ENCODE measurements around the gene NOD2. TPM values are rescaled to one million over a fixed set of nuclear protein-coding genes. Genes with fewer than 3 reads are reported as not detected.

Gene NOD2
- total RNA-seq, 3 donors from 2014 or later (not counting 1 experiment from before 2014, with no cell fraction given) = 2.8 to 8.6 (median 2.9) TPM

GRCh38 chr16:50722405-50722737 is 29.0 kb downstream of the NOD2 start:
- H3K27me3 ChIP-seq (ENCODE audit: control insufficient read depth, insufficient read depth, low read length) = no peaks in the 10 kb centered on the region
- TF ChIP-seq CTCF (IDR thresholded peaks at IDR 0.05) = no peak
- intact Hi-C loops (cut with micrococcal nuclease) = loop anchor here (1.0 kb wide), 1 partner anchor 19 kb away; no protein-coding TSS in a partner anchor
- Mint-ChIP-seq H3K27ac (peak overlapping the region; percentile 82 to 97), H3K27me3 (ENCODE audit: low read depth in 2 of 2) (no peaks in the 10 kb centered on the region), H3K36me3 (peaks cover 14% of the 10 kb centered on the region), H3K4me3 (peak overlapping the region; percentile 83), H3K4me1 (peaks cover 46 to 48% of the 10 kb centered on the region in 2 donors), H3K9me3 (peaks cover 2 to 4% of the 10 kb centered on the region in 2 donors)
- 41% methylated on average over 1 of the region's 1 CpG for WGBS (ENCODE audit: insufficient coverage)
- no peak overlapping the region for H3K4me3 ChIP-seq (ENCODE audit: low read length)
- peaks cover 36% of the 10 kb centered on the region for H3K4me1 ChIP-seq (ENCODE audit: control insufficient read depth, insufficient read depth, low read length)
- DNase-seq (no peak), ATAC-seq (peak; percentile 24 to 53 (median 31))
- peaks cover 5% of the 10 kb centered on the region for H3K36me3 ChIP-seq (ENCODE audit: control insufficient read depth, insufficient read depth, low read length)
- peak overlapping the region; percentile 88 for H3K27ac ChIP-seq (ENCODE audit: low read length)
- H3K9me3 ChIP-seq (ENCODE audit: control insufficient read depth, insufficient read depth, low read length) = peaks cover 7% of the 10 kb centered on the region

- peaks cover 42 to 45% of the 10 kb centered on the region in 2 donors for H3K4me1 Mint-ChIP-seq
- DNase-seq (no peak), ATAC-seq (no peak)
- no peaks in the 10 kb centered on the region for H3K27me3 Mint-ChIP-seq (ENCODE audit: low read depth in 2 of 2)
- intact Hi-C loops (cut with micrococcal nuclease) = loop anchor here (1.0 kb wide), 1 partner anchor 18 kb away; no protein-coding TSS in a partner anchor
- peaks cover 14% of the 10 kb centered on the region for H3K36me3 Mint-ChIP-seq
- peak overlapping the region; percentile 82 to 97 for H3K27ac Mint-ChIP-seq
- Histone ChIP-seq H3K4me3 (ENCODE audit: low read length) (no peak overlapping the region), H3K27ac (ENCODE audit: low read length) (peak overlapping the region; percentile 88), H3K4me1 (ENCODE audit: control insufficient read depth, insufficient read depth, low read length) (peaks cover 36% of the 10 kb centered on the region), H3K27me3 (ENCODE audit: control insufficient read depth, insufficient read depth, low read length) (no peaks in the 10 kb centered on the region), H3K9me3 (ENCODE audit: control insufficient read depth, insufficient read depth, low read length) (peaks cover 7% of the 10 kb centered on the region), H3K36me3 (ENCODE audit: control insufficient read depth, insufficient read depth, low read length) (peaks cover 5% of the 10 kb centered on the region)
- H3K4me3 Mint-ChIP-seq = peak overlapping the region; percentile 83
- H3K9me3 Mint-ChIP-seq = peaks cover 2 to 4% of the 10 kb centered on the region in 2 donors
- 98% methylated on average over 2 of the region's 2 CpGs for WGBS (ENCODE audit: insufficient coverage)
- no peak for TF ChIP-seq CTCF (IDR thresholded peaks at IDR 0.05)
These were observed 29.6 kb downstream of the NOD2 start for GRCh38 chr16:50722960-50723359.

- TF ChIP-seq CTCF (IDR thresholded peaks at IDR 0.05) = no peak
- ATAC-seq (no peak), DNase-seq (no peak)
- Histone ChIP-seq H3K27ac (ENCODE audit: low read length) (peak overlapping the region; percentile 3), H3K4me3 (ENCODE audit: low read length) (no peak overlapping the region), H3K36me3 (ENCODE audit: control insufficient read depth, insufficient read depth, low read length) (peaks cover 5% of the 10 kb centered on the region), H3K4me1 (ENCODE audit: control insufficient read depth, insufficient read depth, low read length) (peaks cover 36% of the 10 kb centered on the region), H3K9me3 (ENCODE audit: control insufficient read depth, insufficient read depth, low read length) (peaks cover 7% of the 10 kb centered on the region), H3K27me3 (ENCODE audit: control insufficient read depth, insufficient read depth, low read length) (no peaks in the 10 kb centered on the region)
- Mint-ChIP-seq H3K4me1 (peaks cover 38 to 39% of the 10 kb centered on the region in 2 donors), H3K27ac (peak overlapping the region; percentile 82 to 97), H3K27me3 (ENCODE audit: low read depth in 2 of 2) (no peaks in the 10 kb centered on the region), H3K9me3 (peaks cover 2 to 4% of the 10 kb centered on the region in 2 donors), H3K4me3 (no peak overlapping the region), H3K36me3 (peaks cover 14% of the 10 kb centered on the region)
- intact Hi-C loops (cut with micrococcal nuclease) = no loop called here
These were observed 30.9 kb downstream of the NOD2 start for GRCh38 chr16:50724306-50724705.

All from natural killer cell (primary cell).